Pancreas (tissue), 10 donors: ENCODE data around the gene RNASEL. TPM values are rescaled to one million over a fixed set of nuclear protein-coding genes. Genes with fewer than 3 reads are reported as not detected.

Experiments
- ATAC-seq, 4 donors: fragments of 200-7000 bp; cut with Tn5 transposase; one replicate each; pipeline versions ENCODE4 v1.8.0 to v1.9.1; 2020; ENCODE audit warnings: mild to moderate bottlenecking in 4 of 4, moderate library complexity in 4 of 4
- DNase-seq, 6 donors: peaks; one replicate each; pipeline ENCODE4 v3.0.0-alpha.2; 2020
- FAIRE-seq: peaks from 2 replicates; lab custom pipeline; 2012; peaks lifted over from hg19 to GRCh38; lab: Jason Lieb, UNC
- H3K27ac ChIP-seq, 4 donors: fragments of 200-600 bp; sonication (generic); 1 replicate in 3 of 4; 2 replicates in 1 of 4; pipeline versions ENCODE4 v1.5.0 to v1.8.0; 2020
- H3K27me3 ChIP-seq, 4 donors: fragments of 200-600 bp; one replicate each; pipeline ENCODE4 v1.8.0; 2021
- H3K36me3 ChIP-seq, 3 donors: fragments of 200-600 bp; sonication (generic) in 1 of 3; one replicate each; pipeline versions ENCODE4 v1.5.0 to v1.8.0; 2020 to 2021
- H3K4me1 ChIP-seq, 3 donors: fragments of 200-600 bp; one replicate each; pipeline ENCODE4 v1.8.0; 2021
- H3K4me3 ChIP-seq, 4 donors: fragments of 200-600 bp; sonication (generic) in 2 of 4; one replicate each; pipeline versions ENCODE4 v1.5.0 to v1.8.0; 2020 to 2021
- H3K9me3 ChIP-seq, 4 donors: fragments of 200-600 bp; one replicate each; pipeline ENCODE4 v1.8.0; 2021
- WGBS, 2 donors: extraction: QIAGEN DNeasy Blood & Tissue Kit; methylation state at CpG; one replicate each; pipeline ENCODE4 v1.1.7; 2013; 5-methylcytosine and 5-hydroxymethylcytosine counted together
- intact Hi-C, 3 donors: fragments of 100-400 bp; cut with DNase I; formaldehyde crosslinking; loops; one replicate each; pipeline versions ENCODE4 v1.11.1 to v1.14.2; 2022
- polyA plus RNA-seq, 2 donors: library from polyadenylated mRNA; stranded (reverse); fragments of 200-250 nt; gene quantifications; one replicate each; pipeline ENCODE4 v1.2.3, GENCODE V29; 2013
- total RNA-seq, 6 donors: library from RNA; stranded (reverse); fragmentation: NEBNext Ultra II Directional in 4 of 6; extraction: Animal tissue kit (Norgen Biotek cat#: 25700) in 4 of 6; gene quantifications; one replicate each; pipeline versions ENCODE4 v1.2.1 to v1.2.4, GENCODE V29; 2021 to 2023
- TF ChIP-seq, protein P1 (sequence below), 4 donors: fragments of 200-600 bp; sonication (generic) in 3 of 4; IDR thresholded peaks; one replicate each; pipeline versions ENCODE4 v1.5.0 to v1.8.0; 2021; ENCODE audit warnings: antibody characterized with exemption in 4 of 4
- donor health status: healthy with polysubstance abuse.
- donor health status: DM: no; HTN: no; CAD: no; lungs with moderate emphysema.
- donor health status: DM: no; HTN: no; CAD: no.
- donor health status: control.
- donor health status: control.
- donor health status: Bipolar disorder and iron deficiency.
- donor health status: DM: yes; HTN: yes; CAD: no.
- donor health status: DM: no; HTN: no; CAD: no.
- donor health status: DM: no; HTN: no; CAD: no.
- donor health status: DM: yes; HTN: yes; CAD: no.

Gene RNASEL
- total and polyA plus RNA-seq, 8 donors: 1.1 to 7.0 (median 2.7) TPM

- ATAC-seq: no peak
- H3K4me1 ChIP-seq: no peaks in the 10 kb centered on the region
- no peak for DNase-seq
- H3K4me3 ChIP-seq: no peak overlapping the region
- FAIRE-seq: no peak
- WGBS, 2 donors: 78 to 83% methylated on average over 3 of the region's 3 CpGs
- no peak overlapping the region for H3K27ac ChIP-seq
- TF ChIP-seq, protein P1, sequence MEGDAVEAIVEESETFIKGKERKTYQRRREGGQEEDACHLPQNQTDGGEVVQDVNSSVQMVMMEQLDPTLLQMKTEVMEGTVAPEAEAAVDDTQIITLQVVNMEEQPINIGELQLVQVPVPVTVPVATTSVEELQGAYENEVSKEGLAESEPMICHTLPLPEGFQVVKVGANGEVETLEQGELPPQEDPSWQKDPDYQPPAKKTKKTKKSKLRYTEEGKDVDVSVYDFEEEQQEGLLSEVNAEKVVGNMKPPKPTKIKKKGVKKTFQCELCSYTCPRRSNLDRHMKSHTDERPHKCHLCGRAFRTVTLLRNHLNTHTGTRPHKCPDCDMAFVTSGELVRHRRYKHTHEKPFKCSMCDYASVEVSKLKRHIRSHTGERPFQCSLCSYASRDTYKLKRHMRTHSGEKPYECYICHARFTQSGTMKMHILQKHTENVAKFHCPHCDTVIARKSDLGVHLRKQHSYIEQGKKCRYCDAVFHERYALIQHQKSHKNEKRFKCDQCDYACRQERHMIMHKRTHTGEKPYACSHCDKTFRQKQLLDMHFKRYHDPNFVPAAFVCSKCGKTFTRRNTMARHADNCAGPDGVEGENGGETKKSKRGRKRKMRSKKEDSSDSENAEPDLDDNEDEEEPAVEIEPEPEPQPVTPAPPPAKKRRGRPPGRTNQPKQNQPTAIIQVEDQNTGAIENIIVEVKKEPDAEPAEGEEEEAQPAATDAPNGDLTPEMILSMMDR (IDR thresholded peaks at IDR 0.05): no peak
- intact Hi-C loops: no loop called here
- no peaks in the 10 kb centered on the region for H3K27me3 ChIP-seq
- no peaks in the 10 kb centered on the region for H3K9me3 ChIP-seq
- no peaks in the 10 kb centered on the region for H3K36me3 ChIP-seq
Observed at GRCh38 chr1:182568647-182569284, 20.3 kb downstream of the RNASEL start.

DNA sequence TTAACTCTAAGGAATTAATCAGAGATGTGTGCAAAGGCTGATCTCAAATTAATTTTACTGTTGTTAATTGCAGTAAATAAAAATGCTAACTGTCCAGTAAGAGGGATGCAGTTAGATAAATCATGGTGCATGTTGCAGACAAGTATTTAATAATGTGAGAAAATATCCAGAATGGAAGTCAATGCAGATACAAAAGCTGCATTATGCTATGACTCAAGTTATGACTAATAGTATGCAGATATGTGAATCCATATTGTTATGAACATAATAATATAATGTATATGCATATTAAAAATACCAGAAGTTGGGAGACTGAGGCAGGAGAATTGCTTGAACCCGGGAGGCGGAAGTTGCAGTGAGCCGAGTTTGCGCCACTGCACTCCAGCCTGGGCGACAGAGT is 21.4 kb downstream of the RNASEL start:
- no peaks in the 10 kb centered on the region for H3K27me3 ChIP-seq
- DNase-seq (no peak), ATAC-seq (no peak), FAIRE-seq (no peak)
- H3K9me3 ChIP-seq: no peaks in the 10 kb centered on the region
- H3K36me3 ChIP-seq: no peaks in the 10 kb centered on the region
- H3K27ac ChIP-seq: no peak overlapping the region
- WGBS, 2 donors: 78 to 88% methylated on average over 5 of the region's 5 CpGs
- H3K4me1 ChIP-seq: no peaks in the 10 kb centered on the region
- H3K4me3 ChIP-seq: no peak overlapping the region
- TF ChIP-seq, protein P1 (IDR thresholded peaks at IDR 0.05): no peak
- intact Hi-C loops: no loop called here

DNA sequence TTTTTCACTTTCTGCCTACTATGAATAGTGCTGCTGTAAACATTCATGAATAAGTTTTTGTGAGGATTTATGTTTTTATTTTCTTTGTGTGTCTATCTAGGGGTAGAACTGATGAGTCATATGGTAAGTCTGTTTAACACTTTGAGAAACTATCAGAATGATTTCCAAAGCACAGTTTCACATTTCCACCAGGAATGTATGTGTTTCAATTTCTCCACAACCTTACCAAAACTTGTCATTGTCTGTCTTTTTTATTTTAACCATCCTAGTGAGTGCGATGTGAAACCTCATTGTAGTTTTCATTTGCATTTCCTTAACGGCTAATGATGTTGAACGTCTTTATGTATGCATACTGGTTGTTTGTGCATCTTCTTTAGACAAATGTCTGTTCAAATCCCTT is 23.5 kb downstream of the RNASEL start:
- no peaks in the 10 kb centered on the region for H3K27me3 ChIP-seq
- no peak overlapping the region for H3K4me3 ChIP-seq
- FAIRE-seq: no peak
- intact Hi-C loops: no loop called here
- TF ChIP-seq, protein P1 (IDR thresholded peaks at IDR 0.05): no peak
- 70 to 80% methylated on average over 3 of the region's 3 CpGs for WGBS, 2 donors
- no peaks in the 10 kb centered on the region for H3K36me3 ChIP-seq
- no peak overlapping the region for H3K27ac ChIP-seq
- no peak for ATAC-seq
- H3K9me3 ChIP-seq: no peaks in the 10 kb centered on the region
- no peak for DNase-seq
- H3K4me1 ChIP-seq: no peaks in the 10 kb centered on the region

- no peak for FAIRE-seq
- WGBS, 2 donors: 56 to 58% methylated on average over 2 of the region's 2 CpGs
- Histone ChIP-seq H3K27ac (no peak overlapping the region), H3K4me1 (no peaks in the 10 kb centered on the region), H3K36me3 (no peaks in the 10 kb centered on the region), H3K4me3 (no peak overlapping the region), H3K9me3 (no peaks in the 10 kb centered on the region), H3K27me3 (no peaks in the 10 kb centered on the region)
- DNase-seq: no peak
- intact Hi-C loops: no loop called here
- TF ChIP-seq, protein P1 (IDR thresholded peaks at IDR 0.05): no peak
- no peak for ATAC-seq
Observed at GRCh38 chr1:182564406-182565004, 24.6 kb downstream of the RNASEL start.

GRCh38 chr1:182563095-182563494 is 26.0 kb downstream of the RNASEL start:
- ATAC-seq (no peak), FAIRE-seq (no peak), DNase-seq (no peak)
- no peaks in the 10 kb centered on the region for H3K36me3 ChIP-seq
- no peak overlapping the region for H3K4me3 ChIP-seq
- intact Hi-C loops: no loop called here
- TF ChIP-seq, protein P1 (IDR thresholded peaks at IDR 0.05): no peak
- WGBS, 2 donors: 82 to 86% methylated on average over 4 of the region's 4 CpGs
- no peak overlapping the region for H3K27ac ChIP-seq
- H3K9me3 ChIP-seq: no peaks in the 10 kb centered on the region
- H3K27me3 ChIP-seq: no peaks in the 10 kb centered on the region
- no peaks in the 10 kb centered on the region for H3K4me1 ChIP-seq
